ENCODE measurements around the gene JARID2.

GRCh38 chr6:15280961-15281360 lies 35.1 kb downstream of the JARID2 start:
- no peak for TF ChIP-seq CTCF (conservative IDR thresholded peaks at IDR 0.05 in 1 of 2, IDR thresholded peaks at IDR 0.05 in 1 of 2; ENCODE audit: extremely low read depth in 1 of 2, insufficient read depth in 1 of 2, low read depth in 1 of 2, low read length in 2 of 2)
- TF ChIP-seq EZH2 (IDR thresholded peaks at IDR 0.05; ENCODE audit: borderline replicate concordance, low read length), result no peak

Data from mammary epithelial cell (primary cell).